ENCODE results near the gene KMT2D.

Gene KMT2D

DNA sequence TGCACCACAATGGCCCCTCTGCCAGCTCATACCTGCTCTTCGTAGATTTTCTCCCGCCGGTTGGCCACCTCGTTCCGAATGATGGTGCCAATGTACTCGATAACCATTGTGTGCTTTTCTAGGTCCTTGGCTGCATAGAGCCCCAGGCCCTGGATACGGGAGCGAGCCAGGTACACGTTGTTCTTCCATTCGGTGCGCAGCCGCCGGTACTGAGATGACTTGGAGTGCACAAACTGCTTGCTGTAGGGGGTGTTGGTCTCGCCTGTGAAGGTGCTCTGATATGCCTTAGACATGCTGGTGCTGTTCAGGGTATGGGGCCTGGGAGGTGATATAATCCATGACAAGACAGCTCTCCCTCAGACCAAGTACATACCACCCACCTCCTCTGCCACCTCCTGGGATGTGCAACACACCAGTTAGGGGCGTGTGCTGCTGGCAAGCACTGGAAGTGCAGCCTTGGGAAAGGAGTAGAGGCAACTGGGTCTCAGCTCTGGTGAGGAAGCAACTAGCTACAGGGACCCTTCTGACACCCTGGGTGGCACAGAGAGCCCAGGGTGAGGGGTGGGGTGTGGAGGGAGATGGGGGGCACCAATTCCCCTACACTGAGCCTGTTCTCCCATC is 37.9 kb downstream of the KMT2D start:
- 0 out of 2 replicates have a peak, but pooled peaks cover 4% of the 10 kb centered on the region for H3K79me2 ChIP-seq (ENCODE audit: insufficient read depth, low read length)

DNA sequence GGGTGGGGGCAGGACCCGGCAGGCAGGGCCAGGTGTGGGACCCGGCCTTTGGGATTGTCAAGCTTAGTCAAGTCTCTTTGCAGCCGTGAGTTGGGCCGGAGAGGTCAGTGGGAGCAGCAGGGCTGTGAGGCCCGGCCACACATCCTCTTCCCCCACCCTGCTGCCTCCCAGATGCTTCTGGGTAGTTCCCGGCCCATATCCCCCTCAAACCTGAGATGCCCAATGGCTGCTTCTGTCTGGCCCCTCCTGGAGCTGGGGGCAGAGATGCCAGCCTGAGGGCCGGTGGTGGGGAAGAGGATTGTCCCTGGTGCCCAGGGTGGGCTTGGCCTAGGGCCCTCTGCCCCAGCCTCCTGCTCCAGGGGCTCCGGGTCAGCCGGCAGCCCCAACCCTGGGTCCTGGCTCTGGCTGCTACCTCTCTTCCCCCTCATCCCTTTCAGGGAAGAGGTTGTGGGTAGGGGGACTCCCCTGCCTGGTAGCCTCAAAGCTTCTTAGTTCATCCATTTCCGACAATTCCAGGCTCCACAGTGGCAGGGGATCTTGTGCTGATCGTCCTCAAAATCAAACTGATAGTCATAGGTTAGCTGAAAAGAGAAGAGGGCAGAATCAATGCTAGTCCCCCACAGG is 39.2 kb downstream of the KMT2D start:
- Histone ChIP-seq H3K79me2 (ENCODE audit: insufficient read depth, low read length) (0 out of 2 replicates have a peak, but pooled peaks cover 11% of the 10 kb centered on the region), H3K9ac (ENCODE audit: low read depth, low read length, poor library complexity, severe bottlenecking) (no peak overlapping the region), H3K4me1 (ENCODE audit: insufficient read depth, low read length, poor library complexity, severe bottlenecking) (peaks cover 20% of the 10 kb centered on the region), H3K4me2 (ENCODE audit: low read depth, low read length, poor library complexity, severe bottlenecking) (no peak overlapping the region), H2AFZ (ENCODE audit: low read length) (no peak overlapping the region), H3K36me3 (ENCODE audit: insufficient read depth, low read length) (peaks cover 48% of the 10 kb centered on the region; the same call in 1 of the 2 replicates), H3K9me2 (replicated peaks; ENCODE audit: low read depth, low read length) (no peaks in the 10 kb centered on the region), H3K4me3 (ENCODE audit: low read length, poor library complexity, severe bottlenecking) (no peak overlapping the region), H3K27me3 (ENCODE audit: insufficient read depth, low read length, poor library complexity, severe bottlenecking) (no peaks in the 10 kb centered on the region), H4K20me1 (ENCODE audit: insufficient read depth, low read length, poor library complexity, severe bottlenecking) (no peaks in the 10 kb centered on the region), H3K9me3 (ENCODE audit: insufficient read depth, low read depth, low read length) (no peaks in the 10 kb centered on the region), H3F3A (ENCODE audit: low read depth) (peaks cover 10% of the 10 kb centered on the region)
- TF ChIP-seq, protein P1, sequence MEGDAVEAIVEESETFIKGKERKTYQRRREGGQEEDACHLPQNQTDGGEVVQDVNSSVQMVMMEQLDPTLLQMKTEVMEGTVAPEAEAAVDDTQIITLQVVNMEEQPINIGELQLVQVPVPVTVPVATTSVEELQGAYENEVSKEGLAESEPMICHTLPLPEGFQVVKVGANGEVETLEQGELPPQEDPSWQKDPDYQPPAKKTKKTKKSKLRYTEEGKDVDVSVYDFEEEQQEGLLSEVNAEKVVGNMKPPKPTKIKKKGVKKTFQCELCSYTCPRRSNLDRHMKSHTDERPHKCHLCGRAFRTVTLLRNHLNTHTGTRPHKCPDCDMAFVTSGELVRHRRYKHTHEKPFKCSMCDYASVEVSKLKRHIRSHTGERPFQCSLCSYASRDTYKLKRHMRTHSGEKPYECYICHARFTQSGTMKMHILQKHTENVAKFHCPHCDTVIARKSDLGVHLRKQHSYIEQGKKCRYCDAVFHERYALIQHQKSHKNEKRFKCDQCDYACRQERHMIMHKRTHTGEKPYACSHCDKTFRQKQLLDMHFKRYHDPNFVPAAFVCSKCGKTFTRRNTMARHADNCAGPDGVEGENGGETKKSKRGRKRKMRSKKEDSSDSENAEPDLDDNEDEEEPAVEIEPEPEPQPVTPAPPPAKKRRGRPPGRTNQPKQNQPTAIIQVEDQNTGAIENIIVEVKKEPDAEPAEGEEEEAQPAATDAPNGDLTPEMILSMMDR (conservative IDR thresholded peaks at IDR 0.05; ENCODE audit: low read length) = no peak
- no peak for TF ChIP-seq EZH2phosphoT487 (IDR thresholded peaks at IDR 0.05; ENCODE audit: borderline replicate concordance)

More for the DNA sequence above, 37.9 kb downstream of the KMT2D start:
- Histone ChIP-seq H3K9me3 (ENCODE audit: insufficient read depth, low read depth, low read length) (no peaks in the 10 kb centered on the region), H3K36me3 (ENCODE audit: insufficient read depth, low read length) (peaks cover 57% of the 10 kb centered on the region; the same call in 1 of the 2 replicates), H3K4me3 (ENCODE audit: low read length, poor library complexity, severe bottlenecking) (no peak overlapping the region), H3K27me3 (ENCODE audit: insufficient read depth, low read length, poor library complexity, severe bottlenecking) (no peaks in the 10 kb centered on the region), H2AFZ (ENCODE audit: low read length) (no peak overlapping the region), H3K9me2 (replicated peaks; ENCODE audit: low read depth, low read length) (no peaks in the 10 kb centered on the region), H3K9ac (ENCODE audit: low read depth, low read length, poor library complexity, severe bottlenecking) (no peak overlapping the region), H3K4me1 (ENCODE audit: insufficient read depth, low read length, poor library complexity, severe bottlenecking) (peaks cover 16% of the 10 kb centered on the region), H3K4me2 (ENCODE audit: low read depth, low read length, poor library complexity, severe bottlenecking) (no peak overlapping the region), H3F3A (ENCODE audit: low read depth) (peaks cover 10% of the 10 kb centered on the region), H4K20me1 (ENCODE audit: insufficient read depth, low read length, poor library complexity, severe bottlenecking) (no peaks in the 10 kb centered on the region)
- TF ChIP-seq, protein P1 (conservative IDR thresholded peaks at IDR 0.05; ENCODE audit: low read length) = no peak
- no peak for TF ChIP-seq EZH2phosphoT487 (IDR thresholded peaks at IDR 0.05; ENCODE audit: borderline replicate concordance)

DNA sequence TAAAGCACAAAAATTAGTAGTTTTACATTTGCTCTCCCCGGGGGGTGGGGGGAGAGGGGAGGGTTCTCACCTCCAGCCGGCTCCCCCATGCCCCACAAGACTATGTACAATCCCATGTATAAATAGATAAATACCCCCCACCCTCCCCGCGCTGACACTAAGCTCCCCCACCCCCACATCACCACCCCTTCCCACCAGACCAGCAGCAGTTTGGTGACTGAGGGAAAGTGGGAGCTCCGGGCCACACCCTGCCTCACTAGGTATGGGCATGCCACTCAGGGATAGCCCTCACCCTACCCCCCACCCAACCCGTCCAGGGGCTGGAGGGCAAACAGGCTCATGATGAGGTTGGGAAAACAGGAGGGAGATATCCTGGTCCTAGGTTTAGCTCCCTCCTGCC is 40.2 kb downstream of the KMT2D start:
- no peak overlapping the region for H3K4me3 ChIP-seq (ENCODE audit: low read length, poor library complexity, severe bottlenecking)
- 0 out of 2 replicates have a peak, but pooled peaks cover 11% of the 10 kb centered on the region for H3K79me2 ChIP-seq (ENCODE audit: insufficient read depth, low read length)
- no peaks in the 10 kb centered on the region for H3K9me3 ChIP-seq (ENCODE audit: insufficient read depth, low read depth, low read length)
- peaks cover 39% of the 10 kb centered on the region; the same call in 1 of the 2 replicates for H3K36me3 ChIP-seq (ENCODE audit: insufficient read depth, low read length)
- no peaks in the 10 kb centered on the region for H3K27me3 ChIP-seq (ENCODE audit: insufficient read depth, low read length, poor library complexity, severe bottlenecking)
- no peak overlapping the region for H3K9ac ChIP-seq (ENCODE audit: low read depth, low read length, poor library complexity, severe bottlenecking)
- no peaks in the 10 kb centered on the region for H3K9me2 ChIP-seq (replicated peaks; ENCODE audit: low read depth, low read length)
- TF ChIP-seq EZH2phosphoT487 (IDR thresholded peaks at IDR 0.05; ENCODE audit: borderline replicate concordance) = no peak
- TF ChIP-seq, protein P1 (conservative IDR thresholded peaks at IDR 0.05; ENCODE audit: low read length) = no peak
- H2AFZ ChIP-seq (ENCODE audit: low read length) = no peak overlapping the region
- H3F3A ChIP-seq (ENCODE audit: low read depth) = peaks cover 10% of the 10 kb centered on the region
- H3K4me1 ChIP-seq (ENCODE audit: insufficient read depth, low read length, poor library complexity, severe bottlenecking) = peaks cover 20% of the 10 kb centered on the region
- no peaks in the 10 kb centered on the region for H4K20me1 ChIP-seq (ENCODE audit: insufficient read depth, low read length, poor library complexity, severe bottlenecking)
- no peak overlapping the region for H3K4me2 ChIP-seq (ENCODE audit: low read depth, low read length, poor library complexity, severe bottlenecking)

All from Loucy (cell line).